Progenitor cell of endocrine pancreas (in vitro differentiated cells): ENCODE results near the gene PRDM5. TPM values are rescaled to one million over a fixed set of nuclear protein-coding genes. Genes with fewer than 3 reads are reported as not detected.

Experiments used
- DNase-seq: peaks from one replicate; pipeline ENCODE4 v3.0.0; 2021; ENCODE audit warnings: low spot score; ENCODE audit not compliant: unreplicated experiment
- H3K27ac Mint-ChIP-seq: 2 replicates; pipeline ENCODE4 v1.8.0; 2021; ENCODE audit warnings: mild to moderate bottlenecking, moderate library complexity, mixed read lengths
- H3K27me3 Mint-ChIP-seq: 2 replicates; pipeline ENCODE4 v1.8.0; 2021; ENCODE audit warnings: mixed read lengths
- H3K36me3 Mint-ChIP-seq: 2 replicates; pipeline ENCODE4 v1.8.0; 2022; ENCODE audit warnings: mixed read lengths; ENCODE audit not compliant: insufficient read depth
- H3K4me1 Mint-ChIP-seq: 2 replicates; pipeline ENCODE4 v1.8.0; 2021; ENCODE audit warnings: low read depth, mixed read lengths
- H3K4me3 Mint-ChIP-seq: 2 replicates; pipeline ENCODE4 v1.8.0; 2021; ENCODE audit warnings: low read depth, mild to moderate bottlenecking, moderate library complexity, mixed read lengths
- H3K9me3 Mint-ChIP-seq: 2 replicates; pipeline ENCODE4 v1.8.0; 2021; ENCODE audit warnings: low read depth, mixed read lengths
- total RNA-seq: library from RNA; stranded (reverse); gene quantifications from 2 replicates; pipeline ENCODE4 v1.2.1, GENCODE V29; 2021
- TF ChIP-seq, protein P1 (sequence below): fragments of 200-600 bp; sonication (generic); IDR thresholded peaks from one replicate; pipeline ENCODE4 v1.5.0; 2021; ENCODE audit warnings: antibody characterized with exemption, mild to moderate bottlenecking; ENCODE audit not compliant: unreplicated experiment

PRDM5 gene
- total RNA-seq, 1 donor from 2014 or later: 18.9 TPM

GRCh38 chr4:120771907-120772306 lies 150.6 kb downstream of the PRDM5 start:
- Mint-ChIP-seq H3K27ac (no peak overlapping the region), H3K4me1 (peaks cover 3% of the 10 kb centered on the region), H3K9me3 (peaks cover 6% of the 10 kb centered on the region), H3K4me3 (no peak overlapping the region), H3K36me3 (peaks cover 7% of the 10 kb centered on the region), H3K27me3 (no peaks in the 10 kb centered on the region)
- no peak for DNase-seq
- TF ChIP-seq, protein P1, sequence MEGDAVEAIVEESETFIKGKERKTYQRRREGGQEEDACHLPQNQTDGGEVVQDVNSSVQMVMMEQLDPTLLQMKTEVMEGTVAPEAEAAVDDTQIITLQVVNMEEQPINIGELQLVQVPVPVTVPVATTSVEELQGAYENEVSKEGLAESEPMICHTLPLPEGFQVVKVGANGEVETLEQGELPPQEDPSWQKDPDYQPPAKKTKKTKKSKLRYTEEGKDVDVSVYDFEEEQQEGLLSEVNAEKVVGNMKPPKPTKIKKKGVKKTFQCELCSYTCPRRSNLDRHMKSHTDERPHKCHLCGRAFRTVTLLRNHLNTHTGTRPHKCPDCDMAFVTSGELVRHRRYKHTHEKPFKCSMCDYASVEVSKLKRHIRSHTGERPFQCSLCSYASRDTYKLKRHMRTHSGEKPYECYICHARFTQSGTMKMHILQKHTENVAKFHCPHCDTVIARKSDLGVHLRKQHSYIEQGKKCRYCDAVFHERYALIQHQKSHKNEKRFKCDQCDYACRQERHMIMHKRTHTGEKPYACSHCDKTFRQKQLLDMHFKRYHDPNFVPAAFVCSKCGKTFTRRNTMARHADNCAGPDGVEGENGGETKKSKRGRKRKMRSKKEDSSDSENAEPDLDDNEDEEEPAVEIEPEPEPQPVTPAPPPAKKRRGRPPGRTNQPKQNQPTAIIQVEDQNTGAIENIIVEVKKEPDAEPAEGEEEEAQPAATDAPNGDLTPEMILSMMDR: no peak

GRCh38 chr4:120770897-120771296 lies 151.6 kb downstream of the PRDM5 start:
- Mint-ChIP-seq H3K4me1 (peaks cover 3% of the 10 kb centered on the region), H3K27me3 (no peaks in the 10 kb centered on the region), H3K4me3 (no peak overlapping the region), H3K36me3 (peaks cover 7% of the 10 kb centered on the region), H3K9me3 (peaks cover 6% of the 10 kb centered on the region), H3K27ac (no peak overlapping the region)
- TF ChIP-seq, protein P1: no peak
- DNase-seq: no peak

- no peaks in the 10 kb centered on the region for H3K27me3 Mint-ChIP-seq
- H3K4me1 Mint-ChIP-seq: peaks cover 3% of the 10 kb centered on the region
These were observed 153.3 kb downstream of the PRDM5 start for GRCh38 chr4:120769227-120769626.

GRCh38 chr4:120765260-120765680 lies 157.3 kb downstream of the PRDM5 start:
- TF ChIP-seq, protein P1: no peak
- Mint-ChIP-seq H3K27me3 (no peaks in the 10 kb centered on the region), H3K4me3 (no peak overlapping the region), H3K27ac (no peak overlapping the region), H3K36me3 (peaks cover 4% of the 10 kb centered on the region), H3K9me3 (peaks cover 6% of the 10 kb centered on the region), H3K4me1 (peaks cover 3% of the 10 kb centered on the region)
- DNase-seq: no peak

More at GRCh38 chr4:120769227-120769626, 153.3 kb downstream of the PRDM5 start:
- TF ChIP-seq, protein P1: no peak
- H3K27ac Mint-ChIP-seq: peak overlapping the region; percentile 63
- no peak for DNase-seq
- H3K36me3 Mint-ChIP-seq: peaks cover 7% of the 10 kb centered on the region
- H3K4me3 Mint-ChIP-seq: no peak overlapping the region
- H3K9me3 Mint-ChIP-seq: peaks cover 6% of the 10 kb centered on the region

GRCh38 chr4:120763650-120764049 lies 158.9 kb downstream of the PRDM5 start:
- Mint-ChIP-seq H3K4me3 (no peak overlapping the region), H3K4me1 (no peaks in the 10 kb centered on the region), H3K9me3 (peaks cover 3% of the 10 kb centered on the region), H3K27ac (no peak overlapping the region), H3K36me3 (peaks cover 2% of the 10 kb centered on the region), H3K27me3 (no peaks in the 10 kb centered on the region)
- TF ChIP-seq, protein P1: no peak
- DNase-seq: no peak
